DOHH2 (cell line): Measurements from ENCODE around the gene EIPR1.

Experiments
- CTCF ChIP-seq: fragments of 200-600 bp; sonication (generic); IDR thresholded peaks from one replicate; pipeline ENCODE4 v1.5.1; 2014; ENCODE audit warnings: antibody characterized with exemption, mild to moderate bottlenecking, low read depth, low read length; ENCODE audit not compliant: poor library complexity, severe bottlenecking
- EZH2phosphoT487 ChIP-seq: fragments of 200-600 bp; sonication (generic); IDR thresholded peaks from 2 replicates; pipeline ENCODE4 v1.6.1; 2017; ENCODE audit warnings: borderline replicate concordance, mild to moderate bottlenecking, antibody characterized with exemption, low read length, moderate library complexity, mixed read lengths

- no peak for TF ChIP-seq CTCF
- TF ChIP-seq EZH2phosphoT487 = no peak
Measured at GRCh38 chr2:3294493-3294892, 83.1 kb downstream of the EIPR1 start.
